Kidney (tissue), 14 donors: ENCODE results near the gene GPR171. TPM values are rescaled to one million over a fixed set of nuclear protein-coding genes. Genes with fewer than 3 reads are reported as not detected.

Experiments used
- DNase-seq, 5 donors: peaks; one replicate each; pipeline ENCODE4 v3.0.0-alpha.2; 2013 to 2020
- FAIRE-seq: peaks from 2 replicates; lab custom pipeline; 2012; peaks lifted over from hg19 to GRCh38; lab: Jason Lieb, UNC
- H3K27ac ChIP-seq, 2 donors: one replicate each; pipeline ENCODE4 v1.7.0; 2013; ENCODE audit warnings: low read depth in 2 of 2, low read length in 2 of 2, inconsistent platforms in 1 of 2
- H3K27me3 ChIP-seq: one replicate; pipeline ENCODE4 v1.7.1; 2013; ENCODE audit warnings: low read length, inconsistent platforms; ENCODE audit not compliant: control insufficient read depth, insufficient read depth
- H3K36me3 ChIP-seq, 3 donors: one replicate each; pipeline versions ENCODE4 v1.7.0 to v1.7.1; 2013; ENCODE audit warnings: low read length in 3 of 3, control low read depth in 1 of 3, inconsistent platforms in 1 of 3; ENCODE audit not compliant: insufficient read depth in 3 of 3, control insufficient read depth in 2 of 3
- H3K4me1 ChIP-seq, 3 donors: one replicate each; pipeline versions ENCODE4 v1.7.0 to v1.7.1; 2013; ENCODE audit warnings: low read length in 3 of 3, inconsistent platforms in 1 of 3, low read depth in 1 of 3; ENCODE audit not compliant: control insufficient read depth in 2 of 3, insufficient read depth in 2 of 3
- H3K4me3 ChIP-seq, 3 donors: one replicate each; pipeline versions ENCODE4 v1.7.0 to v1.8.1; 2013; ENCODE audit warnings: low read length in 3 of 3, control low read depth in 1 of 3, inconsistent platforms in 1 of 3
- H3K9ac ChIP-seq, 3 donors: one replicate each; pipeline versions ENCODE4 v1.7.0 to v1.7.1; 2013; ENCODE audit warnings: low read length in 3 of 3, control low read depth in 1 of 3, inconsistent platforms in 1 of 3
- H3K9me3 ChIP-seq, 3 donors: one replicate each; pipeline versions ENCODE4 v1.7.0 to v1.7.1; 2013; ENCODE audit warnings: low read length in 3 of 3, control low read depth in 1 of 3, inconsistent platforms in 1 of 3; ENCODE audit not compliant: control insufficient read depth in 2 of 3, insufficient read depth in 1 of 3
- intact Hi-C: fragments of 100-400 bp; cut with DNase I; formaldehyde crosslinking; loops from one replicate; pipeline ENCODE4 v1.11.1; 2022
- polyA plus RNA-seq: library from polyadenylated mRNA; stranded (reverse); fragments of 350-450 nt; fragmentation: Illumina TruSeq; extraction: RNeasy Lipid Tissue Mini Kit (QIAGEN cat#74804); gene quantifications from one replicate; pipeline ENCODE4 v1.2.3, GENCODE V29; 2014; ENCODE audit warnings: low read depth, low replicate concordance; ENCODE audit not compliant: insufficient read depth
- total RNA-seq: library from RNA; stranded (reverse); fragmentation: NEBNext Ultra II Directional; extraction: Animal tissue kit (Norgen Biotek cat#: 25700); gene quantifications from one replicate; pipeline ENCODE4 v1.2.1, GENCODE V29; 2021
- TF ChIP-seq, protein P1 (sequence below): IDR thresholded peaks from 3 replicates; pipeline ENCODE4 v1.5.1; 2012; ENCODE audit warnings: mild to moderate bottlenecking, moderate library complexity, borderline replicate concordance; ENCODE audit not compliant: insufficient read depth; ENCODE audit errors: extremely low read depth
- donor health status: control.
- donor health status: control.
- donor health status: control.
- donor health status: control.
- donor health status: control.
- donor health status: DM: yes; HTN: yes; CAD: no.
- donor health status: Normal renal cell carcinoma (clear cell type).

GPR171 gene
- total and polyA plus RNA-seq, 2 donors from 2014 or later, result 0.47 to 4.9 TPM

DNA sequence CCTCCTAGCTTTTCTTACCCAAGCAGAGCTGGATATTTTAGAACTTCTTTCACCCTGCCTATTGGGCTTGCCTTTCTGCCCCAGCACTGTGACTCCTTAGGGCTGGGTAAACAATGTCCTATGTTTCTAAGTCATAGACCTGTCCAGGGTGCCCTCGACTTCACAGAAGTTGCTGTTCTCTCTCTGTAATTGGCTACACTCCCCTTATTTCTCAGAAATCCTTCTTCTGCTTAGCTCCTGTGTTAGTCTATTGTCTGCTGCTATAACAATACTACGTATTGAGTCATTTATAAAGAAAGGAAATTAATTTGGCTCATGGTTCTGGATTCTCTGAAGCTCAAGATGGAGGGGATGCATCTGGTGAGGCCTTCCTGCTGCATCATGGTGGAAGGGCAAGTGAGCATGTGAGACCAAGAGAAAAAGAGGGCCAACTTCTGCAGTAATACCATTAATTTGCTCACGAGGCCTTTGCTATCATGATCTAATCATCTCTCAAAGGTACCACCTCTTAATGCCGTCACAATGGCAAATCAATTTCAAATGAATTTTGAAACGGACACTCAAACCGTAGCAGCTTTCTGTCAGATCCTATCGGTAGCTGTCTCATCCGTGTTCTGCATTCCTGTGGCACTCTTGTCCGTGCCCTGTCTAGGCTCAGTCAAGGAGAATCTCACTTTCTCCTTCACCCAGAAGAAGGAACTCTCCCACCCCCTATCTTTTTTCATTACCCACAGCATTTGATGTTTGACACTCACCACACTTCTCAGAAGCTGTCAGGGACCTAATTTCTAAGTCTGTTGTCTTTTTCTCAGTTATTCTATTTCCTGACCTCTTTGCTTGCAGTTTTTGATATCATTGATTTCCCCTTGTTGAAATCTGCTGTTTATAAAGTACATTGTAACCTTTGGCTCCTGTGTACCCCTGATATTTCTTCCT is 22.3 kb upstream of the GPR171 start:
- peaks cover 0 to 8% (median 2%) of the 10 kb centered on the region in 3 donors for H3K4me1 ChIP-seq
- no peak overlapping the region for H3K9ac ChIP-seq
- no peaks in the 10 kb centered on the region for H3K27me3 ChIP-seq
- H3K36me3 ChIP-seq, result no peaks in the 10 kb centered on the region
- no peaks in the 10 kb centered on the region for H3K9me3 ChIP-seq
- no peak for DNase-seq
- TF ChIP-seq, protein P1, sequence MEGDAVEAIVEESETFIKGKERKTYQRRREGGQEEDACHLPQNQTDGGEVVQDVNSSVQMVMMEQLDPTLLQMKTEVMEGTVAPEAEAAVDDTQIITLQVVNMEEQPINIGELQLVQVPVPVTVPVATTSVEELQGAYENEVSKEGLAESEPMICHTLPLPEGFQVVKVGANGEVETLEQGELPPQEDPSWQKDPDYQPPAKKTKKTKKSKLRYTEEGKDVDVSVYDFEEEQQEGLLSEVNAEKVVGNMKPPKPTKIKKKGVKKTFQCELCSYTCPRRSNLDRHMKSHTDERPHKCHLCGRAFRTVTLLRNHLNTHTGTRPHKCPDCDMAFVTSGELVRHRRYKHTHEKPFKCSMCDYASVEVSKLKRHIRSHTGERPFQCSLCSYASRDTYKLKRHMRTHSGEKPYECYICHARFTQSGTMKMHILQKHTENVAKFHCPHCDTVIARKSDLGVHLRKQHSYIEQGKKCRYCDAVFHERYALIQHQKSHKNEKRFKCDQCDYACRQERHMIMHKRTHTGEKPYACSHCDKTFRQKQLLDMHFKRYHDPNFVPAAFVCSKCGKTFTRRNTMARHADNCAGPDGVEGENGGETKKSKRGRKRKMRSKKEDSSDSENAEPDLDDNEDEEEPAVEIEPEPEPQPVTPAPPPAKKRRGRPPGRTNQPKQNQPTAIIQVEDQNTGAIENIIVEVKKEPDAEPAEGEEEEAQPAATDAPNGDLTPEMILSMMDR, result no peak
- no peak for FAIRE-seq
- no peak overlapping the region for H3K27ac ChIP-seq
- no peak overlapping the region for H3K4me3 ChIP-seq
- intact Hi-C loops, result no loop called here

DNA sequence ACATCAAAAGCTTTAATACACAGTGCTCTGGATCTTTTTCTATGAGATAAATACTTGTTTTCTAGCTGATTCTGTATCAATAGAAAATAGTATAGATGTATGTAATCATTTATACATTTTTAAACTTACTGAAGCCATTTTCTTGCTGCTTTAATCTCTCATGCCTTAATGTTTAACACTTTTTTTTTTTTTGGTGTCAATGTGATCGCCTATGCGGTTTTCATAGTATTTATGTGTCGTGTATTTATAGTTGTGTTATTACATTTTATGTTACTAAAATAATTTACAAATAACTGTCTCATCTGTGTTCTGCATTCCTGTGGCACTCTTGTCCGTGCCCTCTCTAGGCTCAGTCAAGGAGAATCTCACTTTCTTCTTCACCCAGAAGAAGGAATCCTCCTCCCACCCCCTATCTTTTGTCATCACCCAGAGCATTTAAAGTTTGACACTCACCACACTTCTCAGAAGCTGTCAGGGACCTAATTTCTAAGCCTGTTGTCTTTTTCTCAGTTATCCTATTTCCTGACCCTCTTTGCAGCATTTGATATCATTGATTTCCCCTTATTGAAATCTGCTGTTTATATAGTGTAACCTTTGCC is 21.4 kb upstream of the GPR171 start:
- Histone ChIP-seq H3K4me1 (peaks cover 0 to 8% (median 2%) of the 10 kb centered on the region in 3 donors), H3K27ac (no peak overlapping the region), H3K4me3 (no peak overlapping the region), H3K27me3 (no peaks in the 10 kb centered on the region), H3K9ac (no peak overlapping the region), H3K36me3 (no peaks in the 10 kb centered on the region), H3K9me3 (no peaks in the 10 kb centered on the region)
- intact Hi-C loops, result no loop called here
- FAIRE-seq (no peak), DNase-seq (no peak)
- TF ChIP-seq, protein P1, result no peak

DNA sequence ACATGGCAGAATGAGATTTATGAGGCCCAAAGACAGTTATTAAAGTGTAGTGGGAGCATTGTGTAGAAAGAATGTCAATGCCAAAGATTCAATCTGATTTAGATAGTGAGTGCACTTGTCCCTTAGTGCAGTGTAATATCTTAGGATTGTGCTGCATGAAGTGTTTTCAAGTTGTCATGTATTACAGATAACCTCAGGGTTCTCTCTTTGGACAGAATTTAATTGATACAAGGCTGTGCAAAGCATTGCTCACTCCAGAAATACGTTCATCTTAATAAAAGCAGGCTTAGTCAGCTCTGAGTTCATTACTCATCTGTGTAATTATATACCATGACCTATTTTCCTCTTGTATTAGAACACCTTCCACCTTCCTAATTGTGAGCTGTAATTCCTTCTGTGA is 16.0 kb upstream of the GPR171 start:
- DNase-seq, result no peak
- H3K9me3 ChIP-seq, result no peaks in the 10 kb centered on the region
- no peak overlapping the region for H3K9ac ChIP-seq
- intact Hi-C loops, result no loop called here
- no peaks in the 10 kb centered on the region for H3K27me3 ChIP-seq
- no peaks in the 10 kb centered on the region for H3K36me3 ChIP-seq
- no peak for FAIRE-seq
- TF ChIP-seq, protein P1, result no peak
- H3K27ac ChIP-seq, result no peak overlapping the region
- no peaks in the 10 kb centered on the region for H3K4me1 ChIP-seq
- no peak overlapping the region for H3K4me3 ChIP-seq
